GM12878 (cell line): ENCODE measurements around the gene ZNF396. TPM values are rescaled to one million over a fixed set of nuclear protein-coding genes. Genes with fewer than 3 reads are reported as not detected.

Experiments used
- ATAC-seq: fragments of 200-7000 bp; cut with Tn5 transposase; 3 replicates; pipeline ENCODE4 v1.9.1; 2020; ENCODE audit warnings: mild to moderate bottlenecking, moderate library complexity
- BruUV-seq: library from RNA; stranded (reverse); fragments of 400-500 nt; replicated peaks from 2 replicates; lab custom pipeline; 2021; lab: Mats Ljungman, UMichigan
- CTCF ChIA-PET: fragments of 300-600 bp; sonication (Branson Sonifier 250); formaldehyde crosslinking; extraction: SDS; loops from one replicate; lab custom pipeline; 2021; ENCODE audit warnings: inconsistent platforms; lab: Yijun Ruan, JAX
- POLR2A ChIA-PET: fragments of 350-600 bp; formaldehyde crosslinking; extraction: SDS; loops from one replicate; lab custom pipeline; 2021; ENCODE audit warnings: inconsistent platforms; lab: Charles Lee
- RAD21 ChIA-PET: fragments of 300-600 bp; sonication (Branson Sonifier 250); formaldehyde crosslinking; loops from one replicate; lab custom pipeline; 2023; ENCODE audit warnings: antibody characterized with exemption; ENCODE audit not compliant: unreplicated experiment; lab: Charles Lee
- SMC1A ChIA-PET: fragments of 300-600 bp; sonication (Branson Sonifier 250); formaldehyde crosslinking; loops from one replicate; lab custom pipeline; 2023; ENCODE audit not compliant: unreplicated experiment, uncharacterized antibody; lab: Charles Lee
- DNase-seq: peaks from one replicate; pipeline ENCODE4 v3.0.0-alpha.2; 2011; ENCODE audit warnings: low read depth, low spot score
- FAIRE-seq: peaks from 3 replicates; lab custom pipeline; 2011; peaks lifted over from hg19 to GRCh38; lab: Jason Lieb, UNC
- H2AFZ ChIP-seq: 2 replicates; pipeline ENCODE4 v1.6.0; 2011; ENCODE audit warnings: low read depth, low read length, control low read depth; ENCODE audit not compliant: control insufficient read depth
- H3K27ac ChIP-seq: 2 replicates; pipeline ENCODE4 v1.5.1; 2011; ENCODE audit warnings: control low read depth; ENCODE audit not compliant: control insufficient read depth, insufficient read depth
- H3K27me3 ChIP-seq, 2 experiments: replicated peaks in 1 of 2; 2 replicates each; pipeline versions ENCODE4 v1.6.0 to v1.6.1; 2011; ENCODE audit warnings: low read length in 1 of 2; ENCODE audit not compliant: control insufficient read depth in 2 of 2, insufficient read depth in 2 of 2
- H3K36me3 ChIP-seq, 2 experiments: 2 replicates each; pipeline ENCODE4 v1.5.1; 2011; ENCODE audit warnings: low read length in 1 of 2; ENCODE audit not compliant: control insufficient read depth in 2 of 2, insufficient read depth in 2 of 2
- H3K4me1 ChIP-seq: 2 replicates; pipeline ENCODE4 v1.6.1; 2011; ENCODE audit warnings: mild to moderate bottlenecking, low read length, moderate library complexity, mixed read lengths; ENCODE audit not compliant: control insufficient read depth, insufficient read depth
- H3K4me2 ChIP-seq: 2 replicates; pipeline ENCODE4 v1.6.0; 2011; ENCODE audit warnings: control low read depth; ENCODE audit not compliant: control insufficient read depth, insufficient read depth
- H3K4me3 ChIP-seq: fragments of 200-600 bp; sonication (generic); 2 replicates; pipeline ENCODE4 v1.5.1; 2016
- H3K79me2 ChIP-seq: 2 replicates; pipeline ENCODE4 v1.6.0; 2011; ENCODE audit warnings: low read length; ENCODE audit not compliant: control insufficient read depth, insufficient read depth
- H3K9ac ChIP-seq: 2 replicates; pipeline ENCODE4 v1.8.0; 2011; ENCODE audit warnings: low read length, control low read depth, mixed read lengths; ENCODE audit not compliant: control insufficient read depth, insufficient read depth
- H3K9me3 ChIP-seq: replicated peaks from 3 replicates; pipeline ENCODE4 v1.5.1; 2011; ENCODE audit warnings: mild to moderate bottlenecking, low read length; ENCODE audit not compliant: control insufficient read depth, insufficient read depth
- H4K20me1 ChIP-seq: 2 replicates; pipeline ENCODE4 v1.6.0; 2011; ENCODE audit not compliant: control insufficient read depth, insufficient read depth
- BRCA1 ChIP-seq: IDR thresholded peaks from 2 replicates; pipeline ENCODE4 v1.6.1; 2011; ENCODE audit warnings: low read depth, low read length, improper control_type of control experiment
- HDAC6 ChIP-seq: fragments of 200-600 bp; sonication (generic); IDR thresholded peaks from one replicate; pipeline ENCODE4 v1.8.0; 2017; ENCODE audit warnings: antibody characterized with exemption; ENCODE audit not compliant: unreplicated experiment
- HDGF ChIP-seq: fragments of 450-650 bp; IDR thresholded peaks from 2 replicates; pipeline ENCODE4 v1.6.1; 2016; ENCODE audit warnings: antibody characterized with exemption
- NFIC ChIP-seq: IDR thresholded peaks from 2 replicates; pipeline ENCODE4 v1.6.1; 2012; ENCODE audit warnings: low read depth, mild to moderate bottlenecking, inconsistent platforms, low read length, moderate library complexity
- SIN3A ChIP-seq: IDR thresholded peaks from 2 replicates; pipeline ENCODE4 v1.6.1; 2012; ENCODE audit warnings: low read depth, low read length, improper control_type of control experiment
- WGBS: methylation state at CpG from one replicate; pipeline ENCODE4 v1.1.6; 2016; ENCODE audit warnings: low lambda C conversion rate; ENCODE audit not compliant: insufficient replicate concordance, insufficient coverage; ENCODE audit errors: missing lambda C conversion rate; 5-methylcytosine and 5-hydroxymethylcytosine counted together
- in situ Hi-C: fragments of 300-500 bp; cut with MboI; formaldehyde crosslinking; loops from 9 replicates; pipeline ENCODE4 v1.14.3; 2018; ENCODE audit warnings: mixed read lengths
- intact Hi-C: fragments of 100-400 bp; cut with micrococcal nuclease; formaldehyde crosslinking; loops from one replicate; pipeline ENCODE4 v1.14.2; 2022; ENCODE audit not compliant: unreplicated experiment
- polyA plus RNA-seq, 11 experiments: library from polyadenylated mRNA; depleted of rRNA in 4 of 11; unstranded in 6 of 11; stranded (reverse) in 5 of 11; fragments of >200 nt; fragmentation: Nextera tagmentation in 4 of 11; fragmentation: Illumina TruSeq in 1 of 11; extraction: Ambion mirVana in 4 of 11; extraction: Trizol in 1 of 11; gene quantifications; 1 replicate in 1 of 11; 2 replicates in 10 of 11; pipeline versions ENCODE4 v1.2.1 to v1.2.3, GENCODE V29; 2011 to 2016; ENCODE audit warnings: inconsistent platforms in 2 of 11, missing spikeins in 2 of 11, low read depth in 1 of 11
- total RNA-seq, 4 experiments: library from RNA; depleted of rRNA in 3 of 4; stranded (reverse); fragments of >200 nt in 3 of 4; fragmentation: Illumina TruSeq in 1 of 4; extraction: Trizol in 1 of 4; gene quantifications; 2 replicates each; pipeline versions ENCODE4 v1.2.1 to v1.2.3, GENCODE V29; 2013 to 2021

Gene ZNF396
- total and polyA plus RNA-seq, 10 of the 15 experiments (the other 5 are each of a cell fraction or from before 2014, with no cell fraction given) = 0.14 to 0.79 (median 0.47) TPM

DNA sequence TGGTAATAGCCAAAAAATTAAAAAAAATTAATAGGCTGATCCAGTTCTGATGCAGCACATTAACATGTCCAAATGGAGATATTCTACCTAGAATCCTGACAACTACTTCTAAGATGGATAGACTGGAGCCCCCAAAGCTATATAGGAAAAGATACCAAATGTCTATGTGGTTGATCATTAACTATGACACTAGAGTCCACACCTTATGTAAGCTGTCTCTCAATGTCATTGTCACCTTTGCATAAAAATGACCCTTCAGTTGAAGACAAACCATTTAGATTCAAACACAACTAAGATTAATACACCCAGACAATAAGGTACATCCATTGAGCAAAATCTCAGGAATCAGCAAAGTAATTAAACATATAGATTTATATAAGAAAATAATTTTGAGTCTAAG is 14.6 kb downstream of the ZNF396 start:
- Histone ChIP-seq H3K9me3 (no peaks in the 10 kb centered on the region), H3K4me3 (no peak overlapping the region), H3K9ac (no peak overlapping the region), H4K20me1 (no peaks in the 10 kb centered on the region), H3K27ac (no peak overlapping the region), H3K36me3 (no peaks in the 10 kb centered on the region), H3K79me2 (no peaks in the 10 kb centered on the region), H3K4me2 (no peak overlapping the region), H3K27me3 (no peaks in the 10 kb centered on the region), H3K4me1 (no peaks in the 10 kb centered on the region), H2AFZ (no peak overlapping the region)
- in situ Hi-C loops = no loop called here
- ChIA-PET RAD21 (interaction anchor here (0.6 kb wide), 1 partner anchor 134 kb away, joined by 3 read pairs; no protein-coding TSS in a partner anchor), POLR2A (interaction anchor here (1.0 kb wide), 1 partner anchor 17 kb away, joined by 3 read pairs; no protein-coding TSS in a partner anchor), CTCF (interaction anchor here (1.3 to 1.9 kb wide), 4 partner anchors 11 to 217 kb away, joined by 3 to 5 read pairs (median 4); no protein-coding TSS in a partner anchor), SMC1A (interaction anchor here (1.2 kb wide), 1 partner anchor 11 kb away, joined by 4 read pairs; no protein-coding TSS in a partner anchor)
- intact Hi-C loops = no loop called here
- FAIRE-seq = no peak
- no peak for ATAC-seq
- BruUV-seq = no TSS peak
- DNase-seq = no peak
- TF ChIP-seq NFIC = no peak
- no peak for TF ChIP-seq BRCA1

DNA sequence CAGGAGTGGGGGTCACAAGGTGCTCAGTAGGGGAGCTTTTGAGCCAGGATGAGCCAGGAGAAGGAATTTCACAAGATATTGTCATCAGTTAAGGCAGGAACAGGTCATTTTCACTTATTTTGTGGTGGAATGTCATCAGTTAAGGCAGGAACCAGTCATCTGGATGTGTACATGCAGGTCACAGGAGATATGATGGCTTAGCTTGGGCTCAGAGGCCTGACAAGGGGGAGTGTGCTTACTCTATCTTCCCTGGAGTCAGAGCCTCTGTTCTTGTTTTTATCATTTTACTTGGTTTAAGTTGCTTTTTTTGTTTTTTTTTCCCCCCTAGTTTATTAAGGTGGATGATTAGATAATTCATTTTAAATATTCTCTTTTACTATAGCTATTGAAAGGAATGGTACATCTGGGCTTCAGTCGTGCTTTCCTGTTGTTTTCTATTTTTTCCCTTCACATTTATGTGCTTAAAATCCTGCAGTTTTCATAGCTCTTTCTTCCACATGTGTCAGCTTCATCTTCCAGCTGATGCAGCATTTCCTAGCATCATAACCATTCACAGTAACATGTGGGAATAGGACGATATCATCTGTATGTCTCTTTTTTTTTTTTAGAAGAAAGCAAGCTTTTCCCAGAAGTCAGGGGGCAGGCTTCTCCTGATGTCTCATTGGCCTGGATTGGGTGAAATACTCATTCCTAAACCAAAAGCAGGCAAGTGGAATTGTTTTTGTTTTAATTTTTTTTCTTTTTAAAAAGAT is 15.4 kb downstream of the ZNF396 start:
- DNase-seq = no peak
- Histone ChIP-seq H3K79me2 (no peaks in the 10 kb centered on the region), H3K9ac (no peak overlapping the region), H4K20me1 (no peaks in the 10 kb centered on the region), H3K4me3 (no peak overlapping the region)
- no TSS peak for BruUV-seq
- SMC1A ChIA-PET = interaction anchor here (1.2 kb wide), 1 partner anchor 12 kb away, joined by 4 read pairs; no protein-coding TSS in a partner anchor
- POLR2A ChIA-PET = no interaction called here
- in situ Hi-C loops = no loop called here
- TF ChIP-seq HDAC6 (no peak), SIN3A (no peak), HDGF (no peak)
- TF ChIP-seq, all 136 proteins: peak for 0
- CTCF ChIA-PET = interaction anchor here (0.6 to 1.5 kb wide), 3 partner anchors 132 to 336 kb away, joined by 3 to 4 read pairs (median 4); no protein-coding TSS in a partner anchor
- RAD21 ChIA-PET = interaction anchor here (0.6 kb wide), 1 partner anchor 133 kb away, joined by 3 read pairs; no protein-coding TSS in a partner anchor
- Histone ChIP-seq H3K4me1 (no peaks in the 10 kb centered on the region), H3K36me3 (no peaks in the 10 kb centered on the region), H3K4me2 (no peak overlapping the region), H2AFZ (no peak overlapping the region), H3K9me3 (no peaks in the 10 kb centered on the region), H3K27ac (no peak overlapping the region), H3K27me3 (no peaks in the 10 kb centered on the region)
- WGBS = 11% methylated on average over 2 of the region's 2 CpGs
- intact Hi-C loops = no loop called here
- no peak for FAIRE-seq
- ATAC-seq = no peak
